ENCODE results near the gene SPRY1.

SPRY1 gene

DNA sequence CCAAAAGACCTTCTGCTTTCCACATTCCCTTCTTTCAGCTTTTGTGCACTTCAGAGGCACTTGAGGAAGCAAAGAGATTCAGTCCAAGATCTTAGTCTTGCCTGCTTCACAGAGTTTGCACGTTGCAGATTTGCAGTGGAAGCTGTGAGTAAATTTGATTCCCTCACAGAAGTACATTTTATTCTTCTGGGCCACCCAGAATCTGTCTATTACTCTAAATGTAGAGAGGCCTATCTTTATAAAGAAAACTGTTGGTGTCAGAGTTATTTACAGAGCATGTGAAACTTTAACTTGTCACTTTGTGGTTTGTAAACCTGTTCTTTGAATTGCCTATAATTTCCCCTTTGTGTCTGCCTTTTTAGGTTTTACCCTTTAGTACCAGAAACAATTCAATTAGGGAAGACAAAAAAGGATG lies 15.5 kb downstream of the SPRY1 start:
- DNase-seq (ENCODE audit: low read depth, low spot score), result no peak
- TF ChIP-seq, protein P1, sequence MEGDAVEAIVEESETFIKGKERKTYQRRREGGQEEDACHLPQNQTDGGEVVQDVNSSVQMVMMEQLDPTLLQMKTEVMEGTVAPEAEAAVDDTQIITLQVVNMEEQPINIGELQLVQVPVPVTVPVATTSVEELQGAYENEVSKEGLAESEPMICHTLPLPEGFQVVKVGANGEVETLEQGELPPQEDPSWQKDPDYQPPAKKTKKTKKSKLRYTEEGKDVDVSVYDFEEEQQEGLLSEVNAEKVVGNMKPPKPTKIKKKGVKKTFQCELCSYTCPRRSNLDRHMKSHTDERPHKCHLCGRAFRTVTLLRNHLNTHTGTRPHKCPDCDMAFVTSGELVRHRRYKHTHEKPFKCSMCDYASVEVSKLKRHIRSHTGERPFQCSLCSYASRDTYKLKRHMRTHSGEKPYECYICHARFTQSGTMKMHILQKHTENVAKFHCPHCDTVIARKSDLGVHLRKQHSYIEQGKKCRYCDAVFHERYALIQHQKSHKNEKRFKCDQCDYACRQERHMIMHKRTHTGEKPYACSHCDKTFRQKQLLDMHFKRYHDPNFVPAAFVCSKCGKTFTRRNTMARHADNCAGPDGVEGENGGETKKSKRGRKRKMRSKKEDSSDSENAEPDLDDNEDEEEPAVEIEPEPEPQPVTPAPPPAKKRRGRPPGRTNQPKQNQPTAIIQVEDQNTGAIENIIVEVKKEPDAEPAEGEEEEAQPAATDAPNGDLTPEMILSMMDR (IDR thresholded peaks at IDR 0.05; ENCODE audit: insufficient read depth, low read length, missing control alignments), result no peak
- POLR2A ChIA-PET, result no interaction called here
- H3K4me3 ChIP-seq (ENCODE audit: low read depth, low read length), result no peak overlapping the region
- CTCF ChIA-PET, result no interaction called here

DNA sequence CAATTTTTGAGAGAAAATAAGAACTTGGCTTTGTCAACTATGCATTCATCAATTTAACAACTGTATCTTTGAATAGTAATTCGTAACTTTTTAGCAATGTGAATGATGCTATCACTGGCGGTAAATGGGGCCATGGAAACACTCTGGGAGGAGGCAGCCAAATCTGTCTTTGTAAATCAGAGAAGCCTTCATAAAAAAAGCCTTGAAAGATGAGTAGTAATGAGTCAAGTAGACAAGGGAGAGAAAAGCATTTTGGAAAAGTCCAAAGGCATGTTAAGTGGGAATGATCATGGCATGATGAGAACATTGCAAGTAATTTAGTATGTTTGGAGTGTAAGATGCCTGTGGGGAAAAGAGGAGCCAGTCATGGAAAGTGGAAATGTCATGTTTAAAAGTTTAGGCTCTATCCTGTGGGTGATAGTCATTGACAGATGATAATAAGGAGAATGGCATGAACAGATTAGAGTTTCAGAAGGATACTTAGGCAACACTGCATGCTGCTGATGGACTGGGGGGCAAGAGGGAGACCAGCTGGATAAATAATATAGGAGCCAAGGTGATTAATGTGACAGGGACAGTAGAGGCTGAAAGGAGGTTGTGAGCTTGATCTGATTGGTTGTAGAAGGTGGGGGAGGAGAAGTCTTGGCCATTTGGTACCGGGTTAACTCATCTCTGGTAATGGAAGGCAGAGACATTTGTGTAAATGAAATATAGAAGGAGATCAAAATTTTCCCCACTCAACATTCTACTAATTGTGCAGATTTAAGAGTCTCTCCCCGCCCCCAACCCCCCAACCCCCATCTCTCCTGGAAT lies 16.3 kb downstream of the SPRY1 start:
- TF ChIP-seq, protein P1 (IDR thresholded peaks at IDR 0.05; ENCODE audit: insufficient read depth, low read length, missing control alignments), result no peak
- CTCF ChIA-PET, result no interaction called here
- no peak overlapping the region for H3K4me3 ChIP-seq (ENCODE audit: low read depth, low read length)
- DNase-seq (ENCODE audit: low read depth, low spot score), result no peak
- POLR2A ChIA-PET, result no interaction called here

DNA sequence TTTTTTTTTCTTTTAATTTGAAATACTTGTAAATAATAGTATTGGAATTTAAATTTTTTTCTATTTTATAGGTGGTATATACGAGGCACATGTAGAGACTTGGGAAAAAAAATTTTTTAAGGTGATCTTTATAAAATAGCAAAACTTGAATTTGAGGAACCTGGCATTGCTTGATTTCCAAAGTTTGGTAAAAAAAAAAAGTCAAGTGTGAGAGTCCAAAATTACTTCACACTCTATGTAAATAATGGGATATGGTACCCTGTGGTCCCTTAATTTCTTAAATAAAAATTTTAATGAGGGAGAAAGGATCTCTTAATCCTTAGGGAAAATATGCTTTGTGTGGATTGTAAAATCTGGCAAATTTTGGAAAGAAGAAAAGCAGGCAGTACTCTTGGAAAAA lies 19.0 kb downstream of the SPRY1 start:
- CTCF ChIA-PET, result no interaction called here
- no peak overlapping the region for H3K4me3 ChIP-seq (ENCODE audit: low read depth, low read length)
- no peak for DNase-seq (ENCODE audit: low read depth, low spot score)
- TF ChIP-seq, protein P1 (IDR thresholded peaks at IDR 0.05; ENCODE audit: insufficient read depth, low read length, missing control alignments), result no peak
- POLR2A ChIA-PET, result no interaction called here

DNA sequence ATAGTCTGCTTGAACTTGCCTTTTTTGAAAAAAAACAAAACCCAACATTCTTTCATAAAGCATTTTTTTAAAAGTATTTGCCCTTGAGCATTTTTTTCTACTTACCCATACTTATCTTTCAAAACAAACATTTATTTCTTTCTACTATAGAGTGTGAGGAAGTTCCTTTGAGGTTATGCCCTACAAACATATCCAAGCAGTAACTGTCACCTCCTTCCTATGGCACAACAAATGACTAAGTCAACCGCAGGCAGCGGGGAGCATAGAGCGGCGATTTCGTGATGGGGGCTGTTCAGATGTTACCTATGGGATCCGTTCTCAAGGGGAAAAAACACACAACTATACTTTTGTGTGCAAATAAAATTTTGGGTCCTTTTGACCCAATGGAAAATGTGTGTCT lies 19.4 kb downstream of the SPRY1 start:
- TF ChIP-seq, protein P1 (IDR thresholded peaks at IDR 0.05; ENCODE audit: insufficient read depth, low read length, missing control alignments), result no peak
- no peak overlapping the region for H3K4me3 ChIP-seq (ENCODE audit: low read depth, low read length)
- ChIA-PET CTCF (no interaction called here), POLR2A (no interaction called here)
- DNase-seq (ENCODE audit: low read depth, low spot score), result peak; percentile 29

DNA sequence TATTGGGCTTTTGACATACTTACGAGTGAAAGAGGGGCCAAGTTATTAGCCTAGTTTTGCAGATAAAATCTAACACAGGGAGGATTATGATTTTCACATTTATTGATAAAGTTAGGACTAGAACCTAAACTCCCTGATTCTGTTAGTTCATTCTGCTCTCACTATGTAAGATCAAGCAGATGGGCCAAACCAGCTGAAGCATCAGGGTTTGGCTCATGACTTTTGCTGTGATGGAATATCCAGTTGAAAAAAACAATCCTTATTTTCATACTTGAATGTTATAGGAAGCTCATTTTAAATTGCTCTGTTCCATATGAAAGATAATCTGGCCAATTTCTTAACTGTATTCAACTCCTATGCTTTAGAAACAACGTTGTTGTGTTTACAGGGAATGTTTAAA lies 21.2 kb downstream of the SPRY1 start:
- ChIA-PET POLR2A (interaction anchor here (0.6 to 1.2 kb wide), 3 partner anchors 19 to 415 kb away, joined by 3 to 4 read pairs (median 4); no protein-coding TSS in a partner anchor), CTCF (interaction anchor here (0.9 to 1.4 kb wide), 5 partner anchors 18 to 146 kb away, joined by 3 to 4 read pairs (median 3); no protein-coding TSS in a partner anchor)
- no peak overlapping the region for H3K4me3 ChIP-seq (ENCODE audit: low read depth, low read length)
- no peak for DNase-seq (ENCODE audit: low read depth, low spot score)
- TF ChIP-seq, protein P1 (IDR thresholded peaks at IDR 0.05; ENCODE audit: insufficient read depth, low read length, missing control alignments), result no peak

DNA sequence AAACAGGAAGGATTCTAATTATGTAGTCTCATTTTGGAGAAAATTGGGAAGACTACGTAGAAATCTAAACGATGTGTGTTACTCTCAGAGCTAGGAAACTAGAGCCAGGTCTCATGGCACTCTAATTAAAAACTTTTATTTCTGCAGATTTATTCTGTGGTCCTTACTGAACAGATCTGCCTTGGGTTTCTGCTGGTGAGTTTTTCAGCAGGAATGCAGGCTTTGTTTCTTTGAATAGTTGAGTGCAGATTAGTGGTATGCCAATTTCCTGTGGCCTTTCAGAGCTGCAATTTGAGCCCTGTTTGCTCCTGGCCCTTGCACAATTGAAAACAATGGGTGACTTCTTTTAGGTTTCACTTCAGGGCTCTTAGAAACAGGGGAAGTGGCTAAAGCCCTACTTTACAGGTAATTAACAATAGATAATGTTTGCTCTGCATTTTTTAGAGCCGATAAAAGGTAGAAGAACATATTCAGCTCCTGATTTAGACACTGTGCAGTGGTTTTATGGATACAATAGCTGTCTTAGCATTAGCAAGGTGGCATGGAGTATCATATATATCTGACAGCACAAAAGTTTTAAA lies 21.8 kb downstream of the SPRY1 start:
- peak; percentile 71 for DNase-seq (ENCODE audit: low read depth, low spot score)
- POLR2A ChIA-PET, result interaction anchor here (0.6 to 1.2 kb wide), 3 partner anchors 20 to 414 kb away, joined by 3 to 4 read pairs (median 4); no protein-coding TSS in a partner anchor
- CTCF ChIA-PET, result interaction anchor here (0.9 to 1.4 kb wide), 5 partner anchors 19 to 145 kb away, joined by 3 to 4 read pairs (median 3); no protein-coding TSS in a partner anchor
- TF ChIP-seq, protein P1 (IDR thresholded peaks at IDR 0.05; ENCODE audit: insufficient read depth, low read length, missing control alignments), result no peak
- H3K4me3 ChIP-seq (ENCODE audit: low read depth, low read length), result no peak overlapping the region
